Liver (tissue), 9 donors: ENCODE results near the gene SGO2. TPM values are rescaled to one million over a fixed set of nuclear protein-coding genes. Genes with fewer than 3 reads are reported as not detected.

Source experiments
- DNase-seq: peaks from one replicate; pipeline ENCODE4 v3.0.0-alpha.2; 2017; ENCODE audit warnings: low spot score
- H3K27ac ChIP-seq, 2 donors: one replicate each; pipeline ENCODE4 v1.7.0; 2013; ENCODE audit warnings: inconsistent platforms in 2 of 2, low read length in 2 of 2, control low read depth in 1 of 2, low read depth in 1 of 2, mild to moderate bottlenecking in 1 of 2
- H3K27me3 ChIP-seq, 4 donors: one replicate each; pipeline versions ENCODE4 v1.6.1 to v1.7.0; 2013; ENCODE audit warnings: low read length in 3 of 4, inconsistent platforms in 1 of 4, mild to moderate bottlenecking in 1 of 4, moderate library complexity in 1 of 4; ENCODE audit not compliant: control insufficient read depth in 4 of 4, insufficient read depth in 4 of 4
- H3K36me3 ChIP-seq, 4 donors: one replicate each; pipeline versions ENCODE4 v1.6.1 to v1.7.0; 2013; ENCODE audit warnings: low read length in 3 of 4, mild to moderate bottlenecking in 3 of 4, low read depth in 1 of 4, moderate library complexity in 1 of 4; ENCODE audit not compliant: control insufficient read depth in 4 of 4, insufficient read depth in 3 of 4
- H3K4me1 ChIP-seq, 4 donors: one replicate each; pipeline versions ENCODE4 v1.6.1 to v1.7.0; 2013; ENCODE audit warnings: low read length in 3 of 4, mild to moderate bottlenecking in 3 of 4, moderate library complexity in 1 of 4; ENCODE audit not compliant: control insufficient read depth in 4 of 4, insufficient read depth in 4 of 4
- H3K4me3 ChIP-seq, 3 donors: one replicate each; pipeline versions ENCODE4 v1.6.1 to v1.7.0; 2013; ENCODE audit warnings: low read length in 3 of 3, control low read depth in 1 of 3, low read depth in 1 of 3, mild to moderate bottlenecking in 1 of 3
- H3K9ac ChIP-seq, 2 donors: one replicate each; pipeline ENCODE4 v1.7.0; 2013; ENCODE audit warnings: low read length in 2 of 2, mild to moderate bottlenecking in 2 of 2, moderate library complexity in 2 of 2, control low read depth in 1 of 2, low read depth in 1 of 2
- H3K9me3 ChIP-seq, 4 donors: one replicate each; pipeline versions ENCODE4 v1.6.1 to v1.7.0; 2013; ENCODE audit warnings: low read length in 3 of 4; ENCODE audit not compliant: control insufficient read depth in 4 of 4
- ATF3 ChIP-seq: IDR thresholded peaks from 2 replicates; pipeline ENCODE4 v1.6.1; 2016; ENCODE audit warnings: antibody characterized with exemption
- CTCF ChIP-seq: fragments of 150-350 bp; IDR thresholded peaks from 2 replicates; pipeline ENCODE4 v1.5.1; 2017; ENCODE audit warnings: improper control_type of control experiment, low read depth, low read length; ENCODE audit not compliant: missing input control
- EGR1 ChIP-seq, 2 donors: IDR thresholded peaks; 2 replicates each; pipeline ENCODE4 v1.6.1; 2016 to 2018; ENCODE audit warnings: antibody characterized with exemption in 2 of 2, low read depth in 2 of 2
- FOXA1 ChIP-seq: IDR thresholded peaks from 2 replicates; pipeline ENCODE4 v1.6.1; 2016; ENCODE audit warnings: antibody characterized with exemption
- FOXA2 ChIP-seq: IDR thresholded peaks from 2 replicates; pipeline ENCODE4 v1.6.1; 2016; ENCODE audit warnings: antibody characterized with exemption
- GABPA ChIP-seq, 2 donors: IDR thresholded peaks in 1 of 2; conservative IDR thresholded peaks in 1 of 2; 2 replicates each; pipeline ENCODE4 v1.6.1; 2016; ENCODE audit warnings: antibody characterized with exemption in 2 of 2, mild to moderate bottlenecking in 1 of 2, moderate library complexity in 1 of 2
- HNF4A ChIP-seq, 2 donors: conservative IDR thresholded peaks; 2 replicates each; pipeline ENCODE4 v1.6.1; 2016; ENCODE audit warnings: antibody characterized with exemption in 2 of 2, mild to moderate bottlenecking in 2 of 2
- HNF4G ChIP-seq: IDR thresholded peaks from 2 replicates; pipeline ENCODE4 v1.6.1; 2016; ENCODE audit warnings: antibody characterized with exemption
- JUND ChIP-seq, 2 donors: IDR thresholded peaks; 2 replicates each; pipeline ENCODE4 v1.6.1; 2016; ENCODE audit warnings: antibody characterized with exemption in 2 of 2
- MAX ChIP-seq: IDR thresholded peaks from 2 replicates; pipeline ENCODE4 v1.6.1; 2016; ENCODE audit warnings: antibody characterized with exemption
- NR2F2 ChIP-seq: IDR thresholded peaks from 2 replicates; pipeline ENCODE4 v1.6.1; 2016; ENCODE audit warnings: antibody characterized with exemption
- RAD21 ChIP-seq, 2 donors: IDR thresholded peaks; 2 replicates each; pipeline ENCODE4 v1.6.1; 2016; ENCODE audit warnings: antibody characterized with exemption in 2 of 2, mild to moderate bottlenecking in 2 of 2
- REST ChIP-seq: IDR thresholded peaks from 2 replicates; pipeline ENCODE4 v1.6.1; 2016; ENCODE audit warnings: antibody characterized with exemption, mild to moderate bottlenecking
- RXRA ChIP-seq, 2 donors: IDR thresholded peaks; 2 replicates each; pipeline ENCODE4 v1.6.1; 2017 to 2018; ENCODE audit warnings: antibody characterized with exemption in 2 of 2, mild to moderate bottlenecking in 1 of 2
- SP1 ChIP-seq: IDR thresholded peaks from 2 replicates; pipeline ENCODE4 v1.6.1; 2018; ENCODE audit warnings: antibody characterized with exemption, mild to moderate bottlenecking
- TAF1 ChIP-seq: conservative IDR thresholded peaks from 2 replicates; pipeline ENCODE4 v1.6.1; 2016; ENCODE audit warnings: antibody characterized with exemption, mild to moderate bottlenecking
- YY1 ChIP-seq: IDR thresholded peaks from 2 replicates; pipeline ENCODE4 v1.6.1; 2016; ENCODE audit warnings: antibody characterized with exemption, mild to moderate bottlenecking
- ZBTB33 ChIP-seq: IDR thresholded peaks from 2 replicates; pipeline ENCODE4 v1.6.1; 2016; ENCODE audit warnings: antibody characterized with exemption
- WGBS: extraction: QIAGEN DNeasy Blood & Tissue Kit; methylation state at CpG from one replicate; pipeline ENCODE4 v1.1.7; 2013; 5-methylcytosine and 5-hydroxymethylcytosine counted together
- polyA plus RNA-seq, 2 donors: library from polyadenylated mRNA; stranded (reverse) in 1 of 2; unstranded in 1 of 2; fragments of 200-250 nt in 1 of 2; fragments of >200 nt in 1 of 2; fragmentation: Nextera tagmentation in 1 of 2; extraction: Ambion mirVana in 1 of 2; gene quantifications; one replicate each; pipeline versions ENCODE4 v1.2.1 to v1.2.3, GENCODE V29; 2013 to 2015
- total RNA-seq, 2 donors: library from RNA; depleted of rRNA; stranded (reverse); fragments of >200 nt; gene quantifications; one replicate each; pipeline ENCODE4 v1.2.3, GENCODE V29; 2014
- donor health status: healthy.
- donor health status: healthy.
- donor health status: healthy.
- donor health status: healthy.
- donor health status: healthy.

The SGO2 gene
- total and polyA plus RNA-seq, 4 donors, result 0.58 to 14.9 (median 0.77) TPM

GRCh38 chr2:200588076-200588678, 62.2 kb downstream of the SGO2 start:
- peak overlapping the region; percentile 67 to 94 (median 89) for H3K4me3 ChIP-seq
- H3K9ac ChIP-seq, result peak overlapping the region; percentile 58 to 87
- WGBS, result 40% methylated on average over 4 of the region's 4 CpGs
- DNase-seq, result no peak
- peak overlapping the region; percentile 81 to 93 for H3K27ac ChIP-seq
- H3K27me3 ChIP-seq, result no peaks in the 10 kb centered on the region
- TF ChIP-seq RXRA (IDR thresholded peaks at IDR 0.05) (peak in 1 of 2 donors; percentile 75), JUND (IDR thresholded peaks at IDR 0.05) (peak in 1 of 2 donors; percentile 62), FOXA1 (no peak), YY1 (peak; percentile 41), RAD21 (IDR thresholded peaks at IDR 0.05) (peak in 1 of 2 donors; percentile 9), ATF3 (no peak), ZBTB33 (peak; percentile 47), HNF4A (conservative IDR thresholded peaks at IDR 0.05) (peak; percentile 49 to 72), MAX (peak; percentile 69)
- peaks cover 0 to 5% (median under 1%) of the 10 kb centered on the region in 4 donors for H3K36me3 ChIP-seq
- no peaks in the 10 kb centered on the region for H3K9me3 ChIP-seq
- H3K4me1 ChIP-seq, result peaks cover 4 to 60% (median 51%) of the 10 kb centered on the region in 4 donors

- peak overlapping the region; percentile 53 to 94 (median 67) for H3K4me3 ChIP-seq
- DNase-seq, result no peak
- no peaks in the 10 kb centered on the region for H3K9me3 ChIP-seq
- H3K4me1 ChIP-seq, result peaks cover 8 to 72% (median 61%) of the 10 kb centered on the region in 4 donors
- H3K9ac ChIP-seq, result peak overlapping the region in 1 of 2 donors; percentile 29
- H3K27me3 ChIP-seq, result no peaks in the 10 kb centered on the region
- TF ChIP-seq HNF4G (peak; percentile 73), ZBTB33 (no peak), NR2F2 (peak; percentile 50), FOXA2 (no peak), CTCF (no peak), YY1 (no peak), MAX (no peak), RXRA (IDR thresholded peaks at IDR 0.05) (peak; percentile 75 to 88), REST (no peak), EGR1 (IDR thresholded peaks at IDR 0.05; ENCODE audit: low read depth in 2 of 2) (no peak), TAF1 (peak; percentile 12), RAD21 (IDR thresholded peaks at IDR 0.05) (peak in 1 of 2 donors; percentile 9), FOXA1 (no peak), JUND (IDR thresholded peaks at IDR 0.05) (peak in 1 of 2 donors; percentile 68), SP1 (peak; percentile 58), ATF3 (peak; percentile 52), GABPA (IDR thresholded peaks at IDR 0.05 in 1 of 2, conservative IDR thresholded peaks at IDR 0.05 in 1 of 2) (no peak), HNF4A (conservative IDR thresholded peaks at IDR 0.05) (peak; percentile 86 to 91)
- peaks cover 3 to 20% (median 4%) of the 10 kb centered on the region in 4 donors for H3K36me3 ChIP-seq
- peak overlapping the region; percentile 70 to 81 for H3K27ac ChIP-seq
Measured at GRCh38 chr2:200590090-200590489, 64.1 kb downstream of the SGO2 start.
